GM21717 (cell line): Measurements from ENCODE around the gene ATF5.
A peak's percentile ranks its signal among the peaks of the same experiment; 100 is the strongest.
"Not testable (repeated sequence)": the region's sequence is repeated elsewhere in the genome, so short reads cannot be mapped to it uniquely, and the experiment has no call there.

ENCODE experiments used
- ATAC-seq: cut with Tn5 transposase; IDR thresholded peaks from one replicate; pipeline ENCODE4 v1.9.1; 2021; ENCODE audit warnings: mild to moderate bottlenecking, moderate library complexity; ENCODE audit not compliant: unreplicated experiment

Gene ATF5

GRCh38 chr19:49921871-49922795 is 6.9 kb upstream of the ATF5 start:
- ATAC-seq = no peak

GRCh38 chr19:49923055-49924003 is 5.7 kb upstream of the ATF5 start:
- ATAC-seq = no peak

GRCh38 chr19:49924004-49924880 is 4.8 kb upstream of the ATF5 start:
- no peak for ATAC-seq

- ATAC-seq = not testable (repeated sequence)
Measured at GRCh38 chr19:49924881-49925210, 4.2 kb upstream of the ATF5 start.

- ATAC-seq = no peak
Measured at GRCh38 chr19:49925486-49925885, 3.5 kb upstream of the ATF5 start.

GRCh38 chr19:49926515-49926914 is 2.5 kb upstream of the ATF5 start:
- no peak for ATAC-seq

- no peak for ATAC-seq
Measured at GRCh38 chr19:49927526-49928264, 1.3 kb upstream of the ATF5 start.

- peak; percentile 45 for ATAC-seq
Measured at GRCh38 chr19:49929611-49930482, 842 bp downstream of the ATF5 start.

GRCh38 chr19:49930483-49931011 is 1.5 kb downstream of the ATF5 start:
- no peak for ATAC-seq

- no peak for ATAC-seq
Measured at GRCh38 chr19:49931293-49932040, 2.5 kb downstream of the ATF5 start.

- ATAC-seq = no peak
Measured at GRCh38 chr19:49932041-49932451, 3.0 kb downstream of the ATF5 start.

GRCh38 chr19:49932731-49933131 is 3.7 kb downstream of the ATF5 start:
- ATAC-seq = no peak

- no peak for ATAC-seq
Measured at GRCh38 chr19:49933643-49934042, 4.6 kb downstream of the ATF5 start.

GRCh38 chr19:49936549-49936948 is 7.5 kb downstream of the ATF5 start:
- no peak for ATAC-seq

GRCh38 chr19:49937750-49938381 is 8.9 kb downstream of the ATF5 start:
- no peak for ATAC-seq

- ATAC-seq = no peak
Measured at GRCh38 chr19:49938662-49939061, 9.7 kb downstream of the ATF5 start.

GRCh38 chr19:49939721-49940481 is 10.9 kb downstream of the ATF5 start:
- ATAC-seq = no peak
